Anterior cingulate cortex (tissue), 58 donors: ENCODE results near the gene PAWR.
"Not testable (repeated sequence)": the region's sequence is repeated elsewhere in the genome, so short reads cannot be mapped to it uniquely, and the experiment has no call there.

Source experiments
- DNase-seq, 58 donors: peaks; one replicate each; lab custom pipeline; 2025; lab: John Stamatoyannopoulos, UW

PAWR gene

GRCh38 chr12:79652521-79652920, 38.2 kb downstream of the PAWR start:
- no peak for DNase-seq

DNA sequence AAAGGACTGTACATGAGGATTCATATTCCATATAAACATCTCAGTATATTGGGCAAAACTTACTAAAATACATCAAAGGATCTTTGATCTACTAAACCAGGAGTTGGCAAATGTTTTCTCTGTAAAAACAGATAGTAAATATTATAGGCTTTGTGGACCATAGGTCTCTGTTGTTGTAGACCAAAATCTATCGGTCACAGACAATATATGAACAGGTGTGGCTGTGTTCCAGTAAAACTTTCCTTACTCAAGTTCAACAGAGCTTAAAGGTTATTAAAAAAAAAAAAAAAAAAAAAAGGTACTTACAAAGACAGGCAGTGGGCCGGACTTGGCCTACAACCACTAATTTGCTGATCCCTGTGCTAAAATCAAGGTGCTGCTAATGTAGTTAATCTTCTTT, 40.3 kb downstream of the PAWR start:
- no peak for DNase-seq

- DNase-seq: no peak
Measured at GRCh38 chr12:79648881-79649280, 41.9 kb downstream of the PAWR start.

- DNase-seq: not testable (repeated sequence)
Measured at GRCh38 chr12:79646843-79647242, 43.9 kb downstream of the PAWR start.

GRCh38 chr12:79645235-79645630, 45.5 kb downstream of the PAWR start:
- DNase-seq: no peak

- DNase-seq: no peak
Measured at GRCh38 chr12:79644274-79645234, 46.2 kb downstream of the PAWR start.

DNA sequence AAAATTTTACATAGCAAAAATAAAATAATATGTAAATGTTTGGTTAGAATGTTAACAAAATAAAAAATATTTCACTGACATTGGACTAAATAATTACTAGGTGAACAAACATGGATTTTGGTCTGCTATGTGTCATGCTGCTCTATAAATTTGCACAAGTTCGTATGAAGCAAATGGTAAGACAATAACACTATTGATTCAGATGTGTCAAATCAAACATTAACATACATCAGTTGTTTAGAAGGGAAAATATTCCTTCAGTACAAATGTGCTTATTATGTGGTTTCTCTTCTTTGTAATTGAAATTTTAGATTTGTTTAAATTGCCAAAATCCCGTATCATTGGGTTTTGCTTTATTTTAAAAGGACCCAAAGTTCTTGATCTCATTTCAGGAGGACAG, 46.9 kb downstream of the PAWR start:
- DNase-seq: no peak

DNA sequence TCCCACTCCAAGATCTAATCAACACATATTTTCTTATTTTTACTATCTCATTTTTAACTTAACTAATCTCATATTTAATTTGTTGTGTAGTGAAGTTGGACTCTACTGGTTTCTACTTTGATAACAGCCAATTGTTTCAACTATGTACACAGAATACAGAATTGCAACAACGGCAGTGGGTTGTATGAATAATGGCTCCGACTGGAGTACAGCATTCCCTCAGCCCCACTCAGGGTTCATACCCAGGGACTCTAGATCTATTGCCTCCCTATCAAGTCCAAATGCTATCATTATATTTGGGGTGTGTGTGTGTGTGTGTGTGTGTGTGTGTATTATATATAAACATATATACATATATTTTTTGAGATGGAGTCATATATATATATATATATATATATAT, 52.3 kb downstream of the PAWR start:
- no peak for DNase-seq

DNA sequence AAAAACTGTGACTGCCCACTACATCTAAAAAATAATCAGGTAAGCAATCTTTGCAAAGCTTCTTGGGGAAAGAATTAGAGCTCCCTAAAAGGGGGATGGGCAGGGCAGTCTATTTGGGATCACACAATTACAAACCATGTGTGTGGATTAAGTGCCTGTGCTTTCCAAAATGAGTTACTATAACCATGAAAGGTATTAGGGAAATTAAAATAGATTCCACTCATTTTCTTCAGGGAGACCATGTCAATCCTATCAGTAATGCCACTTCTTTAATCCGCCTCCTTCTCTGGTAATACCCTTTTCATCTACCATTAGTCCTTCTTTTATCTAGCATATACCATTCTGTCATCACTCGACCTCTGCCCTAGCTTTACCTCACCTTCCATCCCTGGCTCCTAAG, 53.7 kb downstream of the PAWR start:
- DNase-seq: no peak

- no peak for DNase-seq
Measured at GRCh38 chr12:79635676-79636075, 55.1 kb downstream of the PAWR start.

- DNase-seq: no peak
Measured at GRCh38 chr12:79634957-79635471, 55.8 kb downstream of the PAWR start.

DNA sequence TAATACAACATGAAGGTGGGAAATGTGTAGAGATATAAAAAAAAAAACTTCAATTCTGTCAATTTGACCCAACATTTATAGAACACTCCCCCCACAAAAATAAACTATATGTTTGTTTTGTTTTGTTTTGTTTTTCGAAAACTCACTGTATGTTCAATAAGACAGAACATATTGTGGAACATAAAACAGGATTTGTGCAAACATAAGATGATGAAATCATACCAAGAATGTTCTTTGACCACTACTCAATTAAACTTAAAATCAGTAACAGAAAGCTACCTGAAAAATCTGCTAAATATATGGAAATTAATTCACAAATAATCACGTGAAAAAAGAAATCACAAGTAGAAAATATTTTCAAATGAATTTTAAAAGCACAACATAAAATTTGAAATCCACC, 61.2 kb downstream of the PAWR start:
- DNase-seq: no peak

GRCh38 chr12:79626735-79627134, 64.0 kb downstream of the PAWR start:
- not testable (repeated sequence) for DNase-seq

DNA sequence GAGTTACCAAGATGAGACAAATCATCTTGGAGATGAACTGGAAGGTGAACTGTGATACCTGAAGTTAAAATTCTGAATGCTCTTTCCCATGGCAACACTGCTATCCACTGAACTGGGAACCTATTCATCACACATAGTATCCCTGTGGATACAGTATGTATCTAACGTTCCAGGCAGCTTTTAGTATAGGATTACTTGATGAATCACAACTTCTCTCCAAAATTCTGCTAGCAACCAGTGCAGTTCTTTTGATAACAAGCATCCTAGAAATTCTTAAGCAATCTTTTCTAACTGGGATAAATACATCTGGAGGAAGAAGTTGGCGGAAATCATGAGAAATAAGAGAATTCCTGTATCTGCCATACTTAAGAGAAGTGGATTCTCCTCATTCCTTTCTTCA, 66.4 kb downstream of the PAWR start:
- no peak for DNase-seq

DNA sequence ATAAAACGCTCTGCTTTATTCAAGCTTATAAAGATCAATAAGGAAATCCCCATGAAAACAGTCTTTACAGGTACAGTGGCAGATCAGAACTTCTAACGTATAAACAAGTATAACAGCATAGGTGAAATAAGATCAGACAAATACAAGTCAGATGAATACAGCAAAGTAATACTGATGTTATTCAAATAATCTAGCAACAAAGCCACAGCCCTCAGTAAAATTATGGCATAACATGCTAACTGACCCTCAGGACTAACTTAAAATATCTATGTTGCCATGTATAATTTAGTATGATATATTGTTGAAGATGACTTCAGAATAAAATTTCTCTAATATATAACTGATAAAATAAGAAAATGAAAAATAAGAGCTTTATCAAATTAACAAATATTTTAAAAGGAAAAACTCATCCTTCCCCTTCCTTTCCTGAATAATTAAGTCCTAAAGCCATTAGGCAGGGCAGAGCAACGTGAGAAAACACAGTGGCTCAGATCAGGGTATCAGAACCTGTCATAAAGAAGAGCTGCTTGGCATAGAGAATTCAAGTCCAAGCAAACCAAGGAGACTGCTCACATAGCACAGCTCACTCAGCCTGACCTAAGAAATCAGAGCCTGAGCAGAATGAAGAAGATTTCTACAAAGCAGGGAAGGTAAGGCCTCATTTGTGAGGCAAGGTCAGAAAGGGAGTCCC, 70.7 kb downstream of the PAWR start:
- DNase-seq: no peak

DNA sequence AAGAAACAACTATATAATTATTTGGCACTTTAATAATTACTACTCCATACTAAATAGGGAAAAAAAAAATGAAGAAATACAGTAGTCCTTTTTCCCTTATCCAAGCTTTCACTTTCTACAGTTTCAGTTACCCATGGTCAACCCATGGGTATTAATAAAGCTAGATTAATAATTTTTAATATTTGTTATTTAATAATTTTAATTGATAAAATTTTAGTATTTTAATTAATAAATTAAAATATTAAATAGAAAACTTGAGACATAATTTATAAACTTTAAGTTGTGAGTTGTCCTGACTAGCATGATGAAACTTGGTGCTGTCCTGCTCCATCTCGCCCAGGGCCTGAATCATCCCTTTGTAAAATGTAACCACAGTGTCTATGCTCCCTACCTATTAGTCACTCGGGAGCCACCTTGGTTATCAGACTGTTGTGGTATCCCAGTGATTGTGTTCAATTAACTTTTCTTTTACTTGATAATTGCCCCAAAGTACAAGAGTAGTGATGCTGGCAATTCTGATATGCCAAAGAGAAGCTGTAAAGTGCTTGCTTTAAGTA, 71.8 kb downstream of the PAWR start:
- no peak for DNase-seq

- no peak for DNase-seq
Measured at GRCh38 chr12:79617696-79618095, 73.1 kb downstream of the PAWR start.

DNA sequence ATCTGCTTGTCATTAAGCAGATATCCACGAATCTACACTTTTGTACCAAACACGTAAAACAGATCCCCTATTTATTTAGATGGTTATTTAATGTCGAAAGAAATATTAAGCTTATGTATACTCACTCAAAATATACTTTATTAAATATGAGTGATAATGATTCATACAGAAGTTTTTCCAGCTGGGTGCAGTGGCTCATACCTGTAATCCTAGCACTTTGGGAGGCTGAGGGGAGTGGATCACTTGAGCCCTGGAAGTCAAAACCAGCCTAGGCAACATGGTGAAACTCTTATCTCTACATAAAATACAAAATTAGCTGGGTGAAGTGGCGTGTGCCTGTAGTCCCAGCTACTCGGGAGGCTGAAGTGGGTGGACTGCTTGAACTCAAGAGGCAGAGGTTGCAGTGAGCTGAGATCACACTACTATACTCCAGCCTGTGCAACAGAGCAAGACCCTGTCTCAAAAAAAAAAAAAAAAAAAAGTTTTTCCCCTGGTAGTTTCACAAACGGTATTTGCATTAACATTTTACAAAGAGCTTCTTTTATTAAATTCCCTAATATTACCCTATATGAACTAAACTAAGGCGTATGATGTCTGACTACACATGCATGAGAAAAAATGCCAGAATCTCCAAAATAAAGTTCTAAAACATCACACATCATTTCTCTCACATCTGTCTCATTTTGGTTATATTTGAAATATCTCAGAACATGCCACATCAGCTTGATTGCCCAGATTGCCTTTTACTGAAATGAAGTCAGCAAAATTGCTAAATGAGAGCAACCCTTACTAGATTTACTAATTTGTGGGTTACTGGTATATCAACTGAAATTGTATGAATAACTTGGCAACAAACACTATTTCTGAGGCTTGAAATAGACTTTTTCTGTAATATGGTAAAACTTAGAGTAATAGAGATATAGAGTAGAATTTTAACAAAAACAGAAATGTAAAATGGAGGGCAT, 74.9 kb downstream of the PAWR start:
- DNase-seq: no peak

DNA sequence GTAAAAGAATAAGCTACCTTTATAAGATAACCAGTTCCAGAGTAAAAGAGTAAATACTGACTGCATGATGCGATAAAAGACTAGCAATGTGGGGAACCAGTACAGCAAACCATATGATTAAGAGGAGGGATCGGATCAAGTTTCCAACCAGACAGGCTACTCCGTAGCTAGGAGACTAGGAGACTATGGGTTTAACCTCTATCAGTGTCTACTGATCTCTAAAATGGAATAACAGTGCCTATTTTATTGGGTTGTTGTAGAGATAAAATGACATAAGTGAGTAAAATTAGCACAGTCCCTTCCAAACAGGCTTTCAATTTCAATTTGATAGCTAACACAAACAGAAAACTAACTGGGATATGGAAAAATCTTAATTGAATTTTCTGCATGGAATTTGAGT, 76.0 kb downstream of the PAWR start:
- no peak for DNase-seq

DNA sequence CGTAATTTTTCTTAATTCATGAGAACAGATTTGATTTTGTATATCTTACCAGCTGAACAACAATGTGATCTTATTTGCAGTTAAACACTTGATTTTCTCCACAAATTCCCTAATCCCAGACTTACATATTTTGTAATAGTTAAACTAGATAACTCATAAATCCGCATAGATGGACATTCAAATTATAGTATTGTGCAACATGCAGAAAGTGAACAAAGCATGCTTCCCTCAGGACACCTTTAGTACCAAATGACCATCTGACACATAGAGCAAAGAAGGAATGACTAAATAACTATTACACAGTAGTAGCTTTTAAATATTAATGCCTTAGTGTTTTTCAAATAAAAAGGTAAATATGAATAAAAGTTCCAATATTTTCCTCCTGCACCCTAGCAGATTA, 88.9 kb downstream of the PAWR start:
- DNase-seq: no peak
